Aorta (tissue), 4 donors: ENCODE results near the gene ZSCAN20. TPM values are rescaled to one million over a fixed set of nuclear protein-coding genes. Genes with fewer than 3 reads are reported as not detected.

Experiments used
- polyA plus RNA-seq, 2 donors: library from polyadenylated mRNA; stranded (reverse); fragments of 200-250 nt; gene quantifications; one replicate each; pipeline ENCODE4 v1.2.3, GENCODE V29; 2013
- total RNA-seq, 2 donors: library from RNA; stranded (reverse); fragmentation: NEBNext Ultra II Directional; extraction: Animal tissue kit (Norgen Biotek cat#: 25700); gene quantifications; one replicate each; pipeline ENCODE4 v1.2.1, GENCODE V29; 2021
- donor health status: healthy with polysubstance abuse.
- donor health status: Bipolar disorder and iron deficiency.
- donor health status: DM: no; HTN: no; CAD: no.
- donor health status: DM: yes; HTN: yes; CAD: no.

Gene ZSCAN20
- total and polyA plus RNA-seq, 4 donors, result 2.1 to 8.0 (median 4.1) TPM

Other genes starting within 250 kb of the ZSCAN20 start
- gene ZNF362, start 216.2 kb upstream of the ZSCAN20 start, total RNA-seq, result 10 to 100 TPM; 36.2 to 44.0 TPM
- 10 to 100 TPM; 12.4 to 26.1 TPM for gene ZNF362, start 216.2 kb upstream of the ZSCAN20 start, polyA plus RNA-seq
- under 1 TPM; 0.36 to 0.81 TPM for gene A3GALT2, start 151.5 kb upstream of the ZSCAN20 start, total RNA-seq
- gene A3GALT2, start 151.5 kb upstream of the ZSCAN20 start, polyA plus RNA-seq, result not detected
- 100 to 1,000 TPM in 1 of 2 donors, 10 to 100 TPM in 1; 96.6 to 156 TPM for gene PHC2, start 41.5 kb upstream of the ZSCAN20 start, total RNA-seq
- gene PHC2, start 41.5 kb upstream of the ZSCAN20 start, polyA plus RNA-seq, result 100 to 1,000 TPM in 1 of 2 donors, 10 to 100 TPM in 1; 82.4 to 118 TPM